GM12892 (cell line): ENCODE measurements around the gene ST7.

Source experiments
- POLR2A ChIP-seq: IDR thresholded peaks from 2 replicates; pipeline ENCODE4 v1.6.1; 2011; ENCODE audit warnings: low read depth, low read length, control low read depth
- POLR2AphosphoS5 ChIP-seq: IDR thresholded peaks from 2 replicates; pipeline ENCODE4 v1.6.1; 2011; ENCODE audit warnings: low read depth, low read length, control low read depth
- TAF1 ChIP-seq: IDR thresholded peaks from 2 replicates; pipeline ENCODE4 v1.6.1; 2011; ENCODE audit warnings: low read depth, mild to moderate bottlenecking, control low read depth, low read length, borderline replicate concordance

DNA sequence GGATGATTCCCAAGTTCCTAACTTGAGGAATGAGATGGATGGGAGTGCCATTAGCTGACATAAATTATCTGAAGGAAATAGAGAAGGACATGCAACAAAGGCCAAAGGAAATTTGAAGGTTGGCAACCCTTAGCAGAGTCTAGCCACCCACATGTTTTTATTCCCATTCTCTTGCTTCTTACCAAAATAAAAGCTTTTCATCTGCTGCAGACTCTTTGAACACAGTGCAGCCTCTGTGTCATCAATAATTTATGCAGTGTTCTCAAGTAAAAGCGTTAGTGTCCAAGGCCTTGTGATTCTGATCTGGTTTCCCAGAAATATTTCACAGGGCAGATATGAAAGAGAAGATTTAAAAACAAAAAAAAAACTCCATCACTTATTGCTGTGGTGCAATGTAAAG, 98.5 kb downstream of the ST7 start:
- TF ChIP-seq POLR2A (no peak), POLR2AphosphoS5 (no peak), TAF1 (no peak)
